Right lobe of liver (tissue), 6 donors: ENCODE measurements around the gene AOAH. TPM values are rescaled to one million over a fixed set of nuclear protein-coding genes. Genes with fewer than 3 reads are reported as not detected.
"Not testable (repeated sequence)": the region's sequence is repeated elsewhere in the genome, so short reads cannot be mapped to it uniquely, and the experiment has no call there.

ENCODE experiments used
- ATAC-seq, 4 donors: fragments of 200-7000 bp; cut with Tn5 transposase; one replicate each; pipeline ENCODE4 v1.9.1; 2020; ENCODE audit warnings: mild to moderate bottlenecking in 4 of 4, moderate library complexity in 4 of 4
- DNase-seq, 3 donors: peaks; one replicate each; pipeline ENCODE4 v3.0.0-alpha.2; 2020
- H3K27ac ChIP-seq, 3 donors: fragments of 200-600 bp; one replicate each; pipeline ENCODE4 v1.8.0; 2022
- H3K27me3 ChIP-seq, 2 donors: fragments of 200-600 bp; one replicate each; pipeline ENCODE4 v1.8.0; 2022
- H3K36me3 ChIP-seq, 4 donors: fragments of 200-600 bp; sonication (generic) in 1 of 4; one replicate each; pipeline versions ENCODE4 v1.5.1 to v1.8.0; 2017 to 2022; ENCODE audit warnings: control low read depth in 1 of 4
- H3K4me1 ChIP-seq, 4 donors: fragments of 200-600 bp; sonication (generic) in 1 of 4; one replicate each; pipeline versions ENCODE4 v1.5.1 to v1.8.0; 2017 to 2022; ENCODE audit warnings: control low read depth in 1 of 4
- H3K4me3 ChIP-seq, 3 donors: fragments of 200-600 bp; one replicate each; pipeline ENCODE4 v1.8.0; 2022
- H3K9me3 ChIP-seq, 4 donors: fragments of 200-600 bp; sonication (generic) in 1 of 4; one replicate each; pipeline versions ENCODE4 v1.5.1 to v1.8.0; 2017 to 2022; ENCODE audit warnings: control low read depth in 1 of 4
- POLR2A ChIP-seq: fragments of 450-650 bp; IDR thresholded peaks from one replicate; pipeline ENCODE4 v1.6.1; 2017; ENCODE audit warnings: antibody characterized with exemption, mild to moderate bottlenecking
- WGBS: methylation state at CpG from one replicate; pipeline ENCODE4 v1.1.6; 2018; ENCODE audit warnings: low coverage, low lambda C conversion rate; ENCODE audit not compliant: insufficient coverage; ENCODE audit errors: missing lambda C conversion rate; 5-methylcytosine and 5-hydroxymethylcytosine counted together
- intact Hi-C, 2 donors: fragments of 100-400 bp; cut with DNase I; formaldehyde crosslinking; loops; one replicate each; pipeline versions ENCODE4 v1.11.2 to v1.14.1; 2022
- total RNA-seq, 6 experiments: library from RNA; depleted of rRNA in 2 of 6; stranded (reverse); fragments of >200 nt in 2 of 6; fragmentation: NEBNext Ultra II Directional in 3 of 6; extraction: Animal tissue kit (Norgen Biotek cat#: 25700) in 3 of 6; gene quantifications; one replicate each; pipeline versions ENCODE4 v1.1.0 to v1.2.4, GENCODE V29; 2016 to 2023
- TF ChIP-seq, protein P1 (sequence below), 4 donors: fragments of 200-600 bp in 3 of 4; fragments of 450-650 bp in 1 of 4; IDR thresholded peaks; one replicate each; pipeline versions ENCODE4 v1.5.1 to v1.8.0; 2016 to 2022; ENCODE audit warnings: antibody characterized with exemption in 4 of 4, mild to moderate bottlenecking in 2 of 4
- donor health status: DM: no; HTN: yes; CAD: no.
- donor health status: DM: no; HTN: no; CAD: no.
- donor health status: DM: no; HTN: no; CAD: no.
- donor health status: DM: no; HTN: yes; CAD: no.
- donor health status: DM: no; HTN: yes; CAD: no.

The AOAH gene
- total RNA-seq, 6 experiments from 2014 or later = 2.9 to 11.3 (median 6.4) TPM

GRCh38 chr7:36707465-36707864 is 16.8 kb downstream of the AOAH start:
- Histone ChIP-seq H3K4me3 (no peak overlapping the region), H3K36me3 (no peaks in the 10 kb centered on the region), H3K27ac (no peak overlapping the region), H3K27me3 (no peaks in the 10 kb centered on the region), H3K4me1 (peaks cover 0 to 9% (median 0%) of the 10 kb centered on the region in 4 donors), H3K9me3 (no peaks in the 10 kb centered on the region)
- TF ChIP-seq POLR2A = no peak
- TF ChIP-seq, protein P1, sequence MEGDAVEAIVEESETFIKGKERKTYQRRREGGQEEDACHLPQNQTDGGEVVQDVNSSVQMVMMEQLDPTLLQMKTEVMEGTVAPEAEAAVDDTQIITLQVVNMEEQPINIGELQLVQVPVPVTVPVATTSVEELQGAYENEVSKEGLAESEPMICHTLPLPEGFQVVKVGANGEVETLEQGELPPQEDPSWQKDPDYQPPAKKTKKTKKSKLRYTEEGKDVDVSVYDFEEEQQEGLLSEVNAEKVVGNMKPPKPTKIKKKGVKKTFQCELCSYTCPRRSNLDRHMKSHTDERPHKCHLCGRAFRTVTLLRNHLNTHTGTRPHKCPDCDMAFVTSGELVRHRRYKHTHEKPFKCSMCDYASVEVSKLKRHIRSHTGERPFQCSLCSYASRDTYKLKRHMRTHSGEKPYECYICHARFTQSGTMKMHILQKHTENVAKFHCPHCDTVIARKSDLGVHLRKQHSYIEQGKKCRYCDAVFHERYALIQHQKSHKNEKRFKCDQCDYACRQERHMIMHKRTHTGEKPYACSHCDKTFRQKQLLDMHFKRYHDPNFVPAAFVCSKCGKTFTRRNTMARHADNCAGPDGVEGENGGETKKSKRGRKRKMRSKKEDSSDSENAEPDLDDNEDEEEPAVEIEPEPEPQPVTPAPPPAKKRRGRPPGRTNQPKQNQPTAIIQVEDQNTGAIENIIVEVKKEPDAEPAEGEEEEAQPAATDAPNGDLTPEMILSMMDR (IDR thresholded peaks at IDR 0.05) = no peak
- ATAC-seq = no peak
- 92% methylated on average over 3 of the region's 3 CpGs for WGBS
- no peak for DNase-seq
- intact Hi-C loops = no loop called here

- intact Hi-C loops, ATAC-seq, H3K9me3 ChIP-seq, H3K4me3 ChIP-seq, DNase-seq, H3K4me1 ChIP-seq, H3K27me3 ChIP-seq, H3K36me3 ChIP-seq, H3K27ac ChIP-seq: not testable (repeated sequence)
- WGBS = 83% methylated on average over 4 of the region's 5 CpGs
Measured at GRCh38 chr7:36703860-36704259, 20.4 kb downstream of the AOAH start.

DNA sequence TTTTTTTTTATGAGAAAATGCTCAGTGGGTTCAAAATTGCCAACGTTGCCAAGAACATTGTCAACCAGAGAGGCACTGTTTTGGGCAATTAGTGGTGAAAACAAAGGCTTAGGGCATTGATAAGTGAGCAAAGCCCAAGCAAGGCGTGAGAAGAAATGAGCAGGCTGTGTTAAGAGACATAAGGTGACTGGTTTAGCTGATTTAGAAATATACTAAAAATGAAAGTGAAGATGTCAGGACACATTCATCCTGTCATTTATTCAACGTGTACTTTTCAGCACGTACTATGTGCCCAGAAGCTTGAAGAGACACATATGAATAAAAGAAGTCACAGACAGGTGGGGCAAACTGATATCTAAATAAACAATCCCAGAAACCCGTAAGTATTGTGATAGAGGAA is 31.8 kb downstream of the AOAH start:
- 69% methylated on average over 5 of the region's 5 CpGs for WGBS
- DNase-seq (no peak), ATAC-seq (no peak)
- Histone ChIP-seq H3K27ac (no peak overlapping the region), H3K27me3 (no peaks in the 10 kb centered on the region), H3K4me3 (no peak overlapping the region), H3K9me3 (no peaks in the 10 kb centered on the region), H3K36me3 (no peaks in the 10 kb centered on the region), H3K4me1 (no peaks in the 10 kb centered on the region)
- intact Hi-C loops = no loop called here
- TF ChIP-seq, protein P1 (IDR thresholded peaks at IDR 0.05) = no peak
- TF ChIP-seq POLR2A = no peak

GRCh38 chr7:36691983-36692382 is 32.3 kb downstream of the AOAH start:
- intact Hi-C loops = no loop called here
- ATAC-seq (no peak), DNase-seq (no peak)
- no peaks in the 10 kb centered on the region for H3K4me1 ChIP-seq
- H3K36me3 ChIP-seq = no peaks in the 10 kb centered on the region
- WGBS = 56% methylated on average over 3 of the region's 4 CpGs
- H3K27me3 ChIP-seq = no peaks in the 10 kb centered on the region
- TF ChIP-seq, protein P1 (IDR thresholded peaks at IDR 0.05) = no peak
- no peak for TF ChIP-seq POLR2A
- no peaks in the 10 kb centered on the region for H3K9me3 ChIP-seq
- H3K27ac ChIP-seq = no peak overlapping the region
- H3K4me3 ChIP-seq = no peak overlapping the region

DNA sequence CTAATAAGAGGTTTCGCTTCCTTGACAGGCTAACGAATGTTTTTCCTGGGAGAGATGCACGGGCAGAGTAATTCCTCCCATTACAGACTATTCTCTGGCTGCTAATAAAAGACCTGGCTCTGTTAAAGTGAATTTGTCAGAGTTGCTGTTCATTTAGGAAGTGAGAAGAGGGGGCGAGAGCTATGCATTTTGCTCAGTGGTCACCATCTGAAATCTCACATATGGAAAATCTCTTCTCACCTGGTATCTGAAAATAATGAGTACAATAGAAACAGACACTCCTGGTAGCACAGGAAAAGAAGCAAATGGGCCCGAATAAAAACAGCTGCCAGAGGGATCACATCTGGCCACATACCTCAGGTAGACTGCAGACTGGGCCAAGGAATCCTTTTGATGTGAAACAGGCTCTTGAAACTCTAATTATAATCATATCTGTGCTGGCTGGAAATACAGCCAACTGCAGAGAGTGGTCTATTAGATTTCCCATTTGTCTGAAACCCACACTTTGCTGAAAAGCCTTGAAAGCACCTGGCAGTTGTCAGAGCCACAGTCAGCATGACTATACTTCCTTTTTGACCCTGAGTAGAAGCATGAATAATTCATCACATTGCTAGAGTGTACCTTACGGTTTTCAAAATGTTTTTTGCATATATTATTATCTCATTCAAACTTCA is 33.6 kb downstream of the AOAH start:
- DNase-seq (no peak), ATAC-seq (no peak)
- Histone ChIP-seq H3K27ac (no peak overlapping the region), H3K4me1 (no peaks in the 10 kb centered on the region), H3K9me3 (no peaks in the 10 kb centered on the region), H3K36me3 (no peaks in the 10 kb centered on the region), H3K4me3 (no peak overlapping the region), H3K27me3 (no peaks in the 10 kb centered on the region)
- TF ChIP-seq POLR2A = no peak
- TF ChIP-seq, protein P1 (IDR thresholded peaks at IDR 0.05) = no peak
- 60% methylated on average over 6 of the region's 6 CpGs for WGBS
- intact Hi-C loops = no loop called here
